ENCODE results near the gene PAPPA2.
"Not testable (repeated sequence)": the region's sequence is repeated elsewhere in the genome, so short reads cannot be mapped to it uniquely, and the experiment has no call there.

Gene PAPPA2

DNA sequence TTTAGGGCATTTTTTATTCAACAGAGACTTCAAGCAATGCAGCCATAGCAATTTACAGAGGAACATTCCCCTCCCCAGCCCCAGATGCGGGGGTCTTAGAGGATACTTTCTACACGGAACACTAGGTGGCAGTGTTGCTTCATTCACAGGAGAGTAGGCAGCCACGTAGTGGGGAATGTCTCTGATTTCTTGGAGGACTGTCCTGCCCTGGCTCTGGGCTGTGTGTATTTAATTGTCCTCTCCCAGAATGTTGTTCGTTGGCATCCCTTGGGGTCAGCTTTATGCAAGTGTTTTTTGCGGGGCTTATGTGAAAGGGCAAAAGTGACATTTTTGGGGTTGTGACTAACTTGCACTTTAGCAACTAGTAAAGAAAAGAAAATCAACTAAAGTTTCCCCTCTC is 96.9 kb downstream of the PAPPA2 start:
- no peaks in the 10 kb centered on the region for H3K79me2 ChIP-seq
- H3K9me3 ChIP-seq (ENCODE audit: control insufficient read depth, low read length) = no peaks in the 10 kb centered on the region
- no peak overlapping the region for H3K4me3 ChIP-seq (ENCODE audit: low read depth, low read length)
- no peaks in the 10 kb centered on the region for H3K36me3 ChIP-seq (ENCODE audit: control insufficient read depth, insufficient read depth, low read length)
- H3K9ac ChIP-seq = no peak overlapping the region
- no peaks in the 10 kb centered on the region for H3K4me1 ChIP-seq
- no peak overlapping the region for H2AFZ ChIP-seq
- H3K4me2 ChIP-seq (ENCODE audit: low read length) = no peak overlapping the region
- no peak overlapping the region for H3K27ac ChIP-seq
- no peaks in the 10 kb centered on the region for H3K27me3 ChIP-seq (ENCODE audit: control insufficient read depth, insufficient read depth, low read length)
- TF ChIP-seq, protein P1, sequence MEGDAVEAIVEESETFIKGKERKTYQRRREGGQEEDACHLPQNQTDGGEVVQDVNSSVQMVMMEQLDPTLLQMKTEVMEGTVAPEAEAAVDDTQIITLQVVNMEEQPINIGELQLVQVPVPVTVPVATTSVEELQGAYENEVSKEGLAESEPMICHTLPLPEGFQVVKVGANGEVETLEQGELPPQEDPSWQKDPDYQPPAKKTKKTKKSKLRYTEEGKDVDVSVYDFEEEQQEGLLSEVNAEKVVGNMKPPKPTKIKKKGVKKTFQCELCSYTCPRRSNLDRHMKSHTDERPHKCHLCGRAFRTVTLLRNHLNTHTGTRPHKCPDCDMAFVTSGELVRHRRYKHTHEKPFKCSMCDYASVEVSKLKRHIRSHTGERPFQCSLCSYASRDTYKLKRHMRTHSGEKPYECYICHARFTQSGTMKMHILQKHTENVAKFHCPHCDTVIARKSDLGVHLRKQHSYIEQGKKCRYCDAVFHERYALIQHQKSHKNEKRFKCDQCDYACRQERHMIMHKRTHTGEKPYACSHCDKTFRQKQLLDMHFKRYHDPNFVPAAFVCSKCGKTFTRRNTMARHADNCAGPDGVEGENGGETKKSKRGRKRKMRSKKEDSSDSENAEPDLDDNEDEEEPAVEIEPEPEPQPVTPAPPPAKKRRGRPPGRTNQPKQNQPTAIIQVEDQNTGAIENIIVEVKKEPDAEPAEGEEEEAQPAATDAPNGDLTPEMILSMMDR (IDR thresholded peaks at IDR 0.05) = peak; percentile 57

DNA sequence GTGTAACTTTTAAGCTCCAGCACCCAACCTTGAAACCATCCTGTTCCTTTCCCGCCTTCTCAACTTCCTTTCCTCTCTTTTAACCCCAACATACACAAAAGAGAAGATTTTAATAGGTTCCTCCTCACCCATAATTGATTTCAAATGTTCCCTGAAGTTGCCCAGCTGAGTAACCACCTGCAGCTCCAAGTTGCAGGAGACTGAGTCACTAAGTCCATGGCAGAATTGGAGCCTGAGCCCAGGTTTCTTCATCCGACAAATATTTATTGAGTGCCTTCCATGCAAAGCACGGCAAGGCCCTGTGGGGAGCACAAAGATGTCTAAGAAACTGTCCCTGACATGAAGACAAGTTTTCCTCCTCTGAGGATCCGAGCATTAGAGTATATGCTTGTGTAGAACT is 97.7 kb downstream of the PAPPA2 start:
- no peak overlapping the region for H3K4me3 ChIP-seq (ENCODE audit: low read depth, low read length)
- no peaks in the 10 kb centered on the region for H3K79me2 ChIP-seq
- no peak overlapping the region for H2AFZ ChIP-seq
- H3K4me2 ChIP-seq (ENCODE audit: low read length) = no peak overlapping the region
- H3K27ac ChIP-seq = no peak overlapping the region
- no peaks in the 10 kb centered on the region for H3K27me3 ChIP-seq (ENCODE audit: control insufficient read depth, insufficient read depth, low read length)
- H3K9ac ChIP-seq = no peak overlapping the region
- no peaks in the 10 kb centered on the region for H3K4me1 ChIP-seq
- no peaks in the 10 kb centered on the region for H3K9me3 ChIP-seq (ENCODE audit: control insufficient read depth, low read length)
- H3K36me3 ChIP-seq (ENCODE audit: control insufficient read depth, insufficient read depth, low read length) = no peaks in the 10 kb centered on the region
- TF ChIP-seq, protein P1 (IDR thresholded peaks at IDR 0.05) = no peak

GRCh38 chr1:176561761-176562160 is 98.8 kb downstream of the PAPPA2 start:
- H3K4me1 ChIP-seq, H3K27ac ChIP-seq, H3K79me2 ChIP-seq: not testable (repeated sequence)

GRCh38 chr1:176566004-176566975 is 103.3 kb downstream of the PAPPA2 start:
- TF ChIP-seq, protein P1 (IDR thresholded peaks at IDR 0.05) = no peak
- Histone ChIP-seq H3K4me3 (ENCODE audit: low read depth, low read length) (no peak overlapping the region), H2AFZ (no peak overlapping the region), H3K9ac (no peak overlapping the region), H3K9me3 (ENCODE audit: control insufficient read depth, low read length) (no peaks in the 10 kb centered on the region), H3K4me2 (ENCODE audit: low read length) (no peak overlapping the region), H3K27me3 (ENCODE audit: control insufficient read depth, insufficient read depth, low read length) (no peaks in the 10 kb centered on the region), H3K4me1 (no peaks in the 10 kb centered on the region), H3K27ac (no peak overlapping the region), H3K36me3 (ENCODE audit: control insufficient read depth, insufficient read depth, low read length) (no peaks in the 10 kb centered on the region), H3K79me2 (no peaks in the 10 kb centered on the region)

More at GRCh38 chr1:176561761-176562160, 98.8 kb downstream of the PAPPA2 start:
- H3K9ac ChIP-seq; H3K36me3 ChIP-seq (ENCODE audit: control insufficient read depth, insufficient read depth, low read length); H3K27me3 ChIP-seq (ENCODE audit: control insufficient read depth, insufficient read depth, low read length); H3K4me3 ChIP-seq (ENCODE audit: low read depth, low read length); H3K9me3 ChIP-seq (ENCODE audit: control insufficient read depth, low read length); H2AFZ ChIP-seq; H3K4me2 ChIP-seq (ENCODE audit: low read length): not testable (repeated sequence)

DNA sequence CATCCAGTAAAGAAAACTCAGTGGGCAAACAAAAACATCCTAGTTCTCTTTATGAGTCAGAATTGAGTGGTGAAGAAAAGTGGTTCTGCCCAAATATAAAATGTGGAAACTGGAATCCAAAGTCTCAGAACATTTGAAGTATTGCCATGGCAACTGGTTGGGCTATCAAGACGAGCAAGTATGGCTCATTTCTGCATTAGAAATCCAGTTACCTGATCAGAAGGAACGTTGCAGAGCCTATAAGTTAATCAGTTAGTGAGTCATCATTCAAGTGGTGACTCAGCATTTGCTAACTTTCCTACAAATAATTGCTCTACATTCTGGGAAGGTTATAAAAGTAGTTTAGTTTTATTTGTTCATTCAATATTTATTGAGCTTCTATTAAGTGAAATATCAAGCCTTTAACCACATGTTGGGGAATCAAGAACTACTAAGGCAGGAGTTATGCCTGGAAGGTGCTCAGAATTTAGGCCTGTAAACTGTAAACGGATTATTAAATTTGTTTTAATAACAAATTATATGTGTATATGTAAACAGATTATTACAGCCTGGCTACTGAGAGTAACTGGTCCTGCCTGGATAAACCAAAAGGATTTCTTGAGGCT is 104.3 kb downstream of the PAPPA2 start:
- no peaks in the 10 kb centered on the region for H3K27me3 ChIP-seq (ENCODE audit: control insufficient read depth, insufficient read depth, low read length)
- H3K9ac ChIP-seq = no peak overlapping the region
- H2AFZ ChIP-seq = no peak overlapping the region
- TF ChIP-seq, protein P1 (IDR thresholded peaks at IDR 0.05) = no peak
- H3K4me1 ChIP-seq = no peaks in the 10 kb centered on the region
- no peak overlapping the region for H3K4me2 ChIP-seq (ENCODE audit: low read length)
- no peaks in the 10 kb centered on the region for H3K9me3 ChIP-seq (ENCODE audit: control insufficient read depth, low read length)
- no peak overlapping the region for H3K4me3 ChIP-seq (ENCODE audit: low read depth, low read length)
- H3K36me3 ChIP-seq (ENCODE audit: control insufficient read depth, insufficient read depth, low read length) = no peaks in the 10 kb centered on the region
- H3K27ac ChIP-seq = no peak overlapping the region
- no peaks in the 10 kb centered on the region for H3K79me2 ChIP-seq
